ENCODE results near the gene PROK1.

GRCh38 chr1:110489973-110490542, 39.1 kb downstream of the PROK1 start:
- TF ChIP-seq, protein P1, sequence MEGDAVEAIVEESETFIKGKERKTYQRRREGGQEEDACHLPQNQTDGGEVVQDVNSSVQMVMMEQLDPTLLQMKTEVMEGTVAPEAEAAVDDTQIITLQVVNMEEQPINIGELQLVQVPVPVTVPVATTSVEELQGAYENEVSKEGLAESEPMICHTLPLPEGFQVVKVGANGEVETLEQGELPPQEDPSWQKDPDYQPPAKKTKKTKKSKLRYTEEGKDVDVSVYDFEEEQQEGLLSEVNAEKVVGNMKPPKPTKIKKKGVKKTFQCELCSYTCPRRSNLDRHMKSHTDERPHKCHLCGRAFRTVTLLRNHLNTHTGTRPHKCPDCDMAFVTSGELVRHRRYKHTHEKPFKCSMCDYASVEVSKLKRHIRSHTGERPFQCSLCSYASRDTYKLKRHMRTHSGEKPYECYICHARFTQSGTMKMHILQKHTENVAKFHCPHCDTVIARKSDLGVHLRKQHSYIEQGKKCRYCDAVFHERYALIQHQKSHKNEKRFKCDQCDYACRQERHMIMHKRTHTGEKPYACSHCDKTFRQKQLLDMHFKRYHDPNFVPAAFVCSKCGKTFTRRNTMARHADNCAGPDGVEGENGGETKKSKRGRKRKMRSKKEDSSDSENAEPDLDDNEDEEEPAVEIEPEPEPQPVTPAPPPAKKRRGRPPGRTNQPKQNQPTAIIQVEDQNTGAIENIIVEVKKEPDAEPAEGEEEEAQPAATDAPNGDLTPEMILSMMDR (IDR thresholded peaks at IDR 0.05; ENCODE audit: low read depth, low read length): no peak
- TF ChIP-seq POLR2A (IDR thresholded peaks at IDR 0.05; ENCODE audit: extremely low read depth, insufficient read length) (no peak), MYC (IDR thresholded peaks at IDR 0.05; ENCODE audit: low read depth, low read length) (no peak)
- TF ChIP-seq, protein P2, sequence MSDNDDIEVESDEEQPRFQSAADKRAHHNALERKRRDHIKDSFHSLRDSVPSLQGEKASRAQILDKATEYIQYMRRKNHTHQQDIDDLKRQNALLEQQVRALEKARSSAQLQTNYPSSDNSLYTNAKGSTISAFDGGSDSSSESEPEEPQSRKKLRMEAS (IDR thresholded peaks at IDR 0.05; ENCODE audit: low read depth, low read length): no peak
